ENCODE measurements around the gene RASAL1. TPM values are rescaled to one million over a fixed set of nuclear protein-coding genes. Genes with fewer than 3 reads are reported as not detected.

The RASAL1 gene
- total RNA-seq, 1 experiment from 2014 or later, result 8.1 TPM

GRCh38 chr12:113057565-113058485, 77.7 kb downstream of the RASAL1 start:
- peak; percentile 60 for DNase-seq (ENCODE audit: low spot score)
- peak; percentile 77 for ATAC-seq

GRCh38 chr12:113056631-113057488, 78.7 kb downstream of the RASAL1 start, which contains the start of gene DTX1:
Gene DTX1 (plus strand): TSS chr12:113056730. CDS start chr12:113058193, 1,463 bp downstream.
- no peaks in the 10 kb centered on the region for H3K9me3 Mint-ChIP-seq
- no peaks in the 10 kb centered on the region for H3K36me3 Mint-ChIP-seq
- peaks cover 39% of the 10 kb centered on the region for H3K27me3 Mint-ChIP-seq (ENCODE audit: low read depth)
- H3K27ac Mint-ChIP-seq, result no peak within 1 kb of the TSS
- ATAC-seq, result peak; percentile 11
- DNase-seq (ENCODE audit: low spot score), result no peak
- POLR2A ChIA-PET, result no interaction called here
- CTCF ChIA-PET, result interaction anchor here (0.9 to 1.5 kb wide), 10 partner anchors 8 to 105 kb away, joined by 3 to 13 read pairs (median 4); no protein-coding TSS in a partner anchor
- H3K4me1 Mint-ChIP-seq, result 0 out of 2 replicates have a peak, but pooled peaks cover 2% of the 10 kb centered on the region
- H3K4me3 Mint-ChIP-seq, result peak within 1 kb of the TSS; percentile 64
- TF ChIP-seq HMGXB4 (CRISPR knock-in tag; IDR thresholded peaks at IDR 0.05) (peak; percentile 35; the same call in 1 of the 2 replicates), ZBTB43 (CRISPR knock-in tag; IDR thresholded peaks at IDR 0.05) (0 out of 2 replicates have a peak, but pooled peaks have one; percentile 38), ARID4B (CRISPR knock-in tag; IDR thresholded peaks at IDR 0.05; ENCODE audit: borderline replicate concordance) (peak; percentile 37; the same call in 1 of the 2 replicates), SP1 (CRISPR knock-in tag; conservative IDR thresholded peaks at IDR 0.05) (0 out of 2 replicates have a peak, but pooled peaks have one; percentile 24), CTCF (IDR thresholded peaks at IDR 0.05) (no peak), ZNF425 (CRISPR knock-in tag; conservative IDR thresholded peaks at IDR 0.05) (no peak)

More at GRCh38 chr12:113057565-113058485, 77.7 kb downstream of the RASAL1 start:
- no peak for TF ChIP-seq CTCF (IDR thresholded peaks at IDR 0.05)
- TF ChIP-seq HMGXB4 (CRISPR knock-in tag; IDR thresholded peaks at IDR 0.05), result 0 out of 2 replicates have a peak, but pooled peaks have one; percentile 24
- Mint-ChIP-seq H3K27ac (no peak overlapping the region), H3K4me3 (peak overlapping the region; percentile 62), H3K36me3 (no peaks in the 10 kb centered on the region), H3K27me3 (ENCODE audit: low read depth) (peaks cover 33% of the 10 kb centered on the region), H3K4me1 (peaks cover 6% of the 10 kb centered on the region), H3K9me3 (no peaks in the 10 kb centered on the region)
- ChIA-PET POLR2A (interaction anchor here (0.6 kb wide), 1 partner anchor 187 kb away, joined by 5 read pairs; no protein-coding TSS in a partner anchor), CTCF (interaction anchor here (0.9 to 1.5 kb wide), 11 partner anchors 9 to 117 kb away, joined by 3 to 13 read pairs (median 4); no protein-coding TSS in a partner anchor)
